Measurements from ENCODE around the gene PMS2. TPM values are rescaled to one million over a fixed set of nuclear protein-coding genes. Genes with fewer than 3 reads are reported as not detected.

Gene PMS2
- total RNA-seq, 2 donors from 2014 or later: 9.3 to 12.6 TPM

- DNase-seq (ENCODE audit: low spot score): no peak
- H3K27me3 ChIP-seq (replicated peaks; ENCODE audit: insufficient read depth): no peaks in the 10 kb centered on the region
- 90% methylated on average over 13 of the region's 13 CpGs for WGBS
- TF ChIP-seq CTCF (IDR thresholded peaks at IDR 0.05) (no peak), POLR2A (IDR thresholded peaks at IDR 0.05) (no peak), POLR2AphosphoS5 (IDR thresholded peaks at IDR 0.05) (no peak)
- no peaks in the 10 kb centered on the region for H3K9me3 ChIP-seq
- H3K4me3 ChIP-seq: no peak overlapping the region
- no peak overlapping the region for H3K27ac ChIP-seq
- intact Hi-C loops (cut with DNase I): no loop called here
- H3K4me1 ChIP-seq (replicated peaks): no peaks in the 10 kb centered on the region
- peaks cover 8 to 15% of the 10 kb centered on the region in 2 donors for H3K36me3 ChIP-seq
Observed at GRCh38 chr7:6035686-6036085, 26.8 kb upstream of the PMS2 start.

- no peaks in the 10 kb centered on the region for H3K27me3 ChIP-seq (replicated peaks; ENCODE audit: insufficient read depth)
- whole genome bisulfite sequencing: 90% methylated on average over 10 of the region's 10 CpGs
- H3K36me3 ChIP-seq: peaks cover 8 to 9% of the 10 kb centered on the region in 2 donors
- no peaks in the 10 kb centered on the region for H3K9me3 ChIP-seq
- H3K4me3 ChIP-seq: no peak overlapping the region
- no peak overlapping the region for H3K27ac ChIP-seq
- peaks cover 1% of the 10 kb centered on the region for H3K4me1 ChIP-seq (replicated peaks)
- DNase-seq (ENCODE audit: low spot score): no peak
- no peak for TF ChIP-seq POLR2AphosphoS5 (IDR thresholded peaks at IDR 0.05)
- no peak for TF ChIP-seq POLR2A (IDR thresholded peaks at IDR 0.05)
- no peak for TF ChIP-seq CTCF (IDR thresholded peaks at IDR 0.05)
- intact Hi-C loops (cut with DNase I): no loop called here
Observed at GRCh38 chr7:6035165-6035564, 26.3 kb upstream of the PMS2 start.

- Histone ChIP-seq H3K9me3 (no peaks in the 10 kb centered on the region), H3K27ac (no peak overlapping the region), H3K36me3 (peaks cover 0 to 8% of the 10 kb centered on the region in 2 donors), H3K27me3 (replicated peaks; ENCODE audit: insufficient read depth) (no peaks in the 10 kb centered on the region), H3K4me1 (replicated peaks) (peaks cover 11% of the 10 kb centered on the region), H3K4me3 (no peak overlapping the region)
- TF ChIP-seq POLR2AphosphoS5 (IDR thresholded peaks at IDR 0.05) (no peak), POLR2A (IDR thresholded peaks at IDR 0.05) (no peak), CTCF (IDR thresholded peaks at IDR 0.05) (no peak)
- no peak for DNase-seq (ENCODE audit: low spot score)
- 65% methylated on average over 7 of the region's 7 CpGs for WGBS
- intact Hi-C loops (cut with DNase I): no loop called here
Observed at GRCh38 chr7:6032641-6033040, 23.8 kb upstream of the PMS2 start.

- WGBS: 67% methylated on average over 5 of the region's 5 CpGs
- no peak for TF ChIP-seq POLR2AphosphoS5 (IDR thresholded peaks at IDR 0.05)
- no peak for TF ChIP-seq CTCF (IDR thresholded peaks at IDR 0.05)
- TF ChIP-seq POLR2A (IDR thresholded peaks at IDR 0.05): no peak
- peaks cover 0 to 8% of the 10 kb centered on the region in 2 donors for H3K36me3 ChIP-seq
Observed at GRCh38 chr7:6032167-6032566, 23.3 kb upstream of the PMS2 start.

GRCh38 chr7:6031567-6031966, 22.7 kb upstream of the PMS2 start:
- no peaks in the 10 kb centered on the region for H3K9me3 ChIP-seq
- TF ChIP-seq POLR2AphosphoS5 (IDR thresholded peaks at IDR 0.05): no peak
- TF ChIP-seq CTCF (IDR thresholded peaks at IDR 0.05): no peak
- no peak for TF ChIP-seq POLR2A (IDR thresholded peaks at IDR 0.05)
- intact Hi-C loops (cut with DNase I): no loop called here
- H3K4me1 ChIP-seq (replicated peaks): peaks cover 16% of the 10 kb centered on the region
- H3K27ac ChIP-seq: no peak overlapping the region
- H3K4me3 ChIP-seq: no peak overlapping the region
- 86% methylated on average over 3 of the region's 3 CpGs for WGBS
- H3K27me3 ChIP-seq (replicated peaks; ENCODE audit: insufficient read depth): no peaks in the 10 kb centered on the region
- H3K36me3 ChIP-seq: peaks cover 0 to 8% of the 10 kb centered on the region in 2 donors
- no peak for DNase-seq (ENCODE audit: low spot score)

More at GRCh38 chr7:6032167-6032566, 23.3 kb upstream of the PMS2 start:
- Histone ChIP-seq H3K27ac (no peak overlapping the region), H3K4me3 (no peak overlapping the region), H3K4me1 (replicated peaks) (peaks cover 11% of the 10 kb centered on the region), H3K9me3 (no peaks in the 10 kb centered on the region), H3K27me3 (replicated peaks; ENCODE audit: insufficient read depth) (no peaks in the 10 kb centered on the region)
- intact Hi-C loops (cut with DNase I): no loop called here
- no peak for DNase-seq (ENCODE audit: low spot score)

All from prostate gland (tissue), 2 donors.